HepG2 (cell line): ENCODE measurements around the gene FBRSL1. TPM values are rescaled to one million over a fixed set of nuclear protein-coding genes. Genes with fewer than 3 reads are reported as not detected.

Experiments
- ATAC-seq: fragments of 200-7000 bp; cut with Tn5 transposase; 3 replicates; pipeline ENCODE4 v1.9.1; 2020; ENCODE audit warnings: mild to moderate bottlenecking, moderate library complexity
- BruUV-seq: library from RNA; stranded (reverse); fragments of 400-500 nt; replicated peaks from 2 replicates; lab custom pipeline; 2021; lab: Mats Ljungman, UMichigan
- CTCF ChIA-PET: fragments of 300-600 bp; formaldehyde crosslinking; extraction: SDS; loops from one replicate; lab custom pipeline; 2021; ENCODE audit warnings: low total read pairs, inconsistent platforms, low intra/inter-chr PET ratio; lab: Yijun Ruan, JAX
- POLR2A ChIA-PET: fragments of 350-600 bp; sonication (Branson Sonifier 250); formaldehyde crosslinking; loops from one replicate; lab custom pipeline; 2020; ENCODE audit warnings: antibody characterized with exemption, inconsistent platforms; lab: Yijun Ruan, JAX
- DNase-seq: peaks from one replicate; pipeline ENCODE4 v3.0.0-alpha.2; 2015; ENCODE audit warnings: low spot score
- FAIRE-seq: peaks from 3 replicates; lab custom pipeline; 2011; peaks lifted over from hg19 to GRCh38; lab: Jason Lieb, UNC
- H2AFZ ChIP-seq: one replicate; pipeline ENCODE4 v1.6.1; 2011; ENCODE audit warnings: low read length, inconsistent platforms
- H3K27ac ChIP-seq: fragments of 300-600 bp; 3 replicates; pipeline ENCODE4 v1.8.0; 2011; ENCODE audit warnings: mixed run types, mild to moderate bottlenecking, mixed read lengths, low read length, inconsistent platforms; ENCODE audit not compliant: insufficient read depth; ENCODE audit errors: extremely low read length
- H3K27me3 ChIP-seq, 2 experiments: fragments of 200-600 bp in 1 of 2; 2 replicates in 1 of 2; 3 replicates in 1 of 2; pipeline versions ENCODE4 v1.6.0 to v1.8.0; 2011; ENCODE audit warnings: low read length in 2 of 2, mild to moderate bottlenecking in 2 of 2, moderate library complexity in 2 of 2, inconsistent platforms in 1 of 2; ENCODE audit not compliant: insufficient read depth in 2 of 2, control insufficient read depth in 1 of 2
- H3K36me3 ChIP-seq, 2 experiments: fragments of 200-600 bp in 1 of 2; replicated peaks in 1 of 2; 2 replicates in 1 of 2; 3 replicates in 1 of 2; pipeline versions ENCODE4 v1.5.1 to v1.8.0; 2011; ENCODE audit warnings: low read length in 2 of 2, inconsistent platforms in 1 of 2; ENCODE audit not compliant: insufficient read depth in 2 of 2, control insufficient read depth in 1 of 2
- H3K4me1 ChIP-seq: 2 replicates; pipeline ENCODE4 v1.5.1; 2012; ENCODE audit warnings: low read length, inconsistent platforms; ENCODE audit not compliant: insufficient read depth
- H3K4me2 ChIP-seq: 2 replicates; pipeline ENCODE4 v1.6.0; 2011; ENCODE audit warnings: low read depth, low read length, inconsistent platforms
- H3K4me3 ChIP-seq, 3 experiments: fragments of 200-600 bp in 1 of 3; sonication (generic), shearing (Covaris generic) in 1 of 3; replicated peaks in 1 of 3; 2 replicates each; pipeline ENCODE4 v1.5.1; 2011 to 2016; ENCODE audit warnings: low read length in 3 of 3, inconsistent platforms in 2 of 3, low read depth in 2 of 3, mild to moderate bottlenecking in 2 of 3, control low read depth in 1 of 3, mixed read lengths in 1 of 3; ENCODE audit not compliant: insufficient read depth in 1 of 3
- H3K79me2 ChIP-seq: one replicate; pipeline ENCODE4 v1.6.1; 2011; ENCODE audit warnings: low read length, inconsistent platforms; ENCODE audit not compliant: insufficient read depth
- H3K9ac ChIP-seq: 2 replicates; pipeline ENCODE4 v1.6.0; 2011; ENCODE audit warnings: mild to moderate bottlenecking, low read depth, low read length, inconsistent platforms; ENCODE audit not compliant: insufficient read depth
- H3K9me3 ChIP-seq: 2 replicates; pipeline ENCODE4 v1.5.1; 2012; ENCODE audit warnings: mild to moderate bottlenecking, low read length
- H4K20me1 ChIP-seq: 2 replicates; pipeline ENCODE4 v1.6.0; 2011; ENCODE audit warnings: inconsistent platforms, mild to moderate bottlenecking, low read length, moderate library complexity; ENCODE audit not compliant: insufficient read depth
- CREB1 ChIP-seq, 2 experiments: fragments of 450-650 bp in 1 of 2; IDR thresholded peaks; 2 replicates each; pipeline ENCODE4 v1.6.1; 2016 to 2017; ENCODE audit warnings: control low read depth in 1 of 2, mild to moderate bottlenecking in 1 of 2, missing compliant biosample characterization in 1 of 2, missing genetic modification characterization in 1 of 2
- RARA ChIP-seq: IDR thresholded peaks from 2 replicates; pipeline ENCODE4 v1.6.1; 2016; ENCODE audit warnings: missing genetic modification reagents, missing compliant biosample characterization
- RBM22 ChIP-seq: fragments of 200-400 bp; formaldehyde crosslinking; optimal IDR thresholded peaks from 2 replicates; pipeline ENCODE3; 2017; ENCODE audit warnings: mild to moderate bottlenecking, low read length, moderate library complexity
- SKI ChIP-seq: fragments of 450-650 bp; IDR thresholded peaks from one replicate; pipeline ENCODE4 v1.6.1; 2018; ENCODE audit warnings: mild to moderate bottlenecking; ENCODE audit not compliant: partially characterized antibody
- SMYD3 ChIP-seq: sonication (generic); formaldehyde crosslinking; IDR thresholded peaks from 2 replicates; pipeline ENCODE4 v1.8.1; 2023; ENCODE audit warnings: mild to moderate bottlenecking, missing genetic modification reagents
- TSC22D2 ChIP-seq: sonication (generic); formaldehyde crosslinking; IDR thresholded peaks from 2 replicates; pipeline ENCODE4 v1.5.1; 2020; ENCODE audit warnings: missing genetic modification reagents, mild to moderate bottlenecking, borderline replicate concordance
- ZFP90 ChIP-seq: sonication (generic); formaldehyde crosslinking; IDR thresholded peaks from 2 replicates; pipeline ENCODE4 v1.8.0; 2022; ENCODE audit warnings: missing genetic modification reagents, mild to moderate bottlenecking, inconsistent platforms, borderline replicate concordance
- ZNF260 ChIP-seq: sonication (generic); formaldehyde crosslinking; IDR thresholded peaks from 2 replicates; pipeline ENCODE4 v1.4.0; 2020; ENCODE audit warnings: missing genetic modification reagents, low read depth, mild to moderate bottlenecking, borderline replicate concordance
- WGBS: methylation state at CpG from one replicate; pipeline ENCODE4 v1.1.6; 2017; ENCODE audit warnings: low lambda C conversion rate; 5-methylcytosine and 5-hydroxymethylcytosine counted together
- in situ Hi-C: cut with HindIII; loops from 2 replicates; pipeline ENCODE4 v1.10.0; 2017; ENCODE audit warnings: low pct_unique_long_range_greater_than_20kb; ENCODE audit not compliant: extremely low pct_ligation_motif_present
- intact Hi-C: fragments of 100-400 bp; cut with micrococcal nuclease; formaldehyde crosslinking; loops from one replicate; pipeline ENCODE4 v1.10.0; 2022; ENCODE audit not compliant: unreplicated experiment
- polyA plus RNA-seq, 8 experiments: library from polyadenylated mRNA; depleted of rRNA in 3 of 8; stranded (reverse) in 7 of 8; unstranded in 1 of 8; fragments of >200 nt; fragmentation: Illumina TruSeq in 4 of 8; extraction: Trizol in 4 of 8; gene quantifications; 2 replicates each; pipeline versions ENCODE4 v1.2.1 to v1.2.3, GENCODE V29; 2011 to 2016; ENCODE audit warnings: low read depth in 4 of 8, missing spikeins in 1 of 8, mixed read lengths in 1 of 8; ENCODE audit not compliant: insufficient read depth in 1 of 8
- total RNA-seq, 5 experiments: library from RNA; depleted of rRNA; stranded (reverse); fragments of >200 nt; fragmentation: Illumina TruSeq; extraction: Trizol; gene quantifications; 2 replicates each; pipeline ENCODE4 v1.2.3, GENCODE V29; 2016; ENCODE audit warnings: low read depth in 1 of 5
- TF ChIP-seq, protein P1 (sequence below): IDR thresholded peaks from 2 replicates; pipeline ENCODE4 v1.6.1; 2012; ENCODE audit warnings: low read length, improper control_type of control experiment
- TF ChIP-seq, protein P2 (sequence below): IDR thresholded peaks from 2 replicates; pipeline ENCODE4 v1.6.1; 2016; ENCODE audit warnings: mild to moderate bottlenecking, missing biosample characterization, missing genetic modification reagents
- TF ChIP-seq, protein P3 (sequence below): sonication (generic); formaldehyde crosslinking; IDR thresholded peaks from 2 replicates; pipeline ENCODE4 v1.5.1; 2020; ENCODE audit warnings: mild to moderate bottlenecking, missing genetic modification reagents

The FBRSL1 gene
- total and polyA plus RNA-seq, 2 of the 13 experiments (the other 11 are each of a cell fraction or from before 2014, with no cell fraction given), result 3.6 to 7.9 TPM

DNA sequence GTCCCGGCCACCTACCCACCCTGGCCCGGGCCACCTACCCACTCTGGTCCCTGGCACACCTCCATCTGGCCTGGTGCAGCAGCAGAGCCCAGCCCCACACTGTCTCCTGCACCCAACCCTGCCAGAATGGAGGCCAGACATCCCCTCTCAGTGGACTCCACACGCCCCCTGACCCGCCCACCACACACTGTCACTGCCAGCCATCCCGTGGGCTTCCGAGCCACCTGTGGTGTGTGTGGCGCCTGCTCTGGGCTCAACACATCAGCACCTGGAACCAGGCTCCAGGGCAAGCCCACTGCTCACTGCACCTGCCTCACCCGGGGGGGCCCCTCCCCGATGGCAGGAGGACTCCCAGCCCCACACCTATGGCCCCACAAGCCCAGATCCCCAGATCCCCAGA lies 50.5 kb downstream of the FBRSL1 start (continued):
- TF ChIP-seq, protein P1, sequence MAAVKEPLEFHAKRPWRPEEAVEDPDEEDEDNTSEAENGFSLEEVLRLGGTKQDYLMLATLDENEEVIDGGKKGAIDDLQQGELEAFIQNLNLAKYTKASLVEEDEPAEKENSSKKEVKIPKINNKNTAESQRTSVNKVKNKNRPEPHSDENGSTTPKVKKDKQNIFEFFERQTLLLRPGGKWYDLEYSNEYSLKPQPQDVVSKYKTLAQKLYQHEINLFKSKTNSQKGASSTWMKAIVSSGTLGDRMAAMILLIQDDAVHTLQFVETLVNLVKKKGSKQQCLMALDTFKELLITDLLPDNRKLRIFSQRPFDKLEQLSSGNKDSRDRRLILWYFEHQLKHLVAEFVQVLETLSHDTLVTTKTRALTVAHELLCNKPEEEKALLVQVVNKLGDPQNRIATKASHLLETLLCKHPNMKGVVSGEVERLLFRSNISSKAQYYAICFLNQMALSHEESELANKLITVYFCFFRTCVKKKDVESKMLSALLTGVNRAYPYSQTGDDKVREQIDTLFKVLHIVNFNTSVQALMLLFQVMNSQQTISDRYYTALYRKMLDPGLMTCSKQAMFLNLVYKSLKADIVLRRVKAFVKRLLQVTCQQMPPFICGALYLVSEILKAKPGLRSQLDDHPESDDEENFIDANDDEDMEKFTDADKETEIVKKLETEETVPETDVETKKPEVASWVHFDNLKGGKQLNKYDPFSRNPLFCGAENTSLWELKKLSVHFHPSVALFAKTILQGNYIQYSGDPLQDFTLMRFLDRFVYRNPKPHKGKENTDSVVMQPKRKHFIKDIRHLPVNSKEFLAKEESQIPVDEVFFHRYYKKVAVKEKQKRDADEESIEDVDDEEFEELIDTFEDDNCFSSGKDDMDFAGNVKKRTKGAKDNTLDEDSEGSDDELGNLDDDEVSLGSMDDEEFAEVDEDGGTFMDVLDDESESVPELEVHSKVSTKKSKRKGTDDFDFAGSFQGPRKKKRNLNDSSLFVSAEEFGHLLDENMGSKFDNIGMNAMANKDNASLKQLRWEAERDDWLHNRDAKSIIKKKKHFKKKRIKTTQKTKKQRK, result no peak
- no peak for TF ChIP-seq RBM22

DNA sequence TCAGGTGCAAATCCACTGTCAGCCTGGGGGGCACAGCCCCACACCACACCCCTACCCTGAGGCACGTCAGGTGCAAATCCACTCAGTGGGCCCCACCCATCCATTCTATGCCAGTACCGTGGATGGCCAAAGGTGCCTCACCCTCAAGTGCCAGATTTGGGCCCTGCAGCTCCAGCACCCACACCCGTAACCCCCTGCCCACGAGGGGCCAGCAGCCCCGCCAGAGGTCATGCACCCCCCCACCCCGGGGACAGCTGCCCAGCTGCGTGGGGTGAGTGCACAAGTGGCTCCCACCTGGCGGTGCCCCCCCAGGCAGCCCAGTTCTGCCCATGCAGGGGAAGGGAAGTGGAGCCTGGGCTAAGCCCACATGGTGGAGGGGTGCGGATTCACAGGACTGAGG lies 51.2 kb downstream of the FBRSL1 start:
- DNase-seq, result no peak
- Histone ChIP-seq H3K9ac (no peak overlapping the region), H3K4me2 (no peak overlapping the region), H3K27ac (no peak overlapping the region), H3K27me3 (no peaks in the 10 kb centered on the region), H3K79me2 (no peaks in the 10 kb centered on the region), H3K9me3 (peaks cover 2% of the 10 kb centered on the region; the same call in 1 of the 2 replicates), H3K4me3 (no peak overlapping the region), H3K36me3 (no peaks in the 10 kb centered on the region), H4K20me1 (peaks cover 14% of the 10 kb centered on the region; the same call in 1 of the 2 replicates), H3K4me1 (no peaks in the 10 kb centered on the region), H2AFZ (no peak overlapping the region)
- in situ Hi-C loops (no loop called here), intact Hi-C loops (no loop called here)
- ATAC-seq, result no peak
- 94% methylated on average over 8 of the region's 9 CpGs for WGBS
- no peak for FAIRE-seq
- BruUV-seq, result no TSS peak
- CTCF ChIA-PET, result no interaction called here
- POLR2A ChIA-PET, result no interaction called here
- TF ChIP-seq, protein P2, sequence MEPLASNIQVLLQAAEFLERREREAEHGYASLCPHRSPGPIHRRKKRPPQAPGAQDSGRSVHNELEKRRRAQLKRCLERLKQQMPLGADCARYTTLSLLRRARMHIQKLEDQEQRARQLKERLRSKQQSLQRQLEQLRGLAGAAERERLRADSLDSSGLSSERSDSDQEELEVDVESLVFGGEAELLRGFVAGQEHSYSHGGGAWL (CRISPR knock-in tag), result no peak
- TF ChIP-seq RARA (CRISPR knock-in tag) (no peak), SMYD3 (no peak), TSC22D2 (CRISPR knock-in tag) (no peak), CREB1 (IDR thresholded peaks at IDR 0.05) (no peak), CREB1 (CRISPR knock-in tag; IDR thresholded peaks at IDR 0.05) (no peak), SKI (no peak), ZNF260 (CRISPR knock-in tag) (no peak), ZFP90 (CRISPR knock-in tag) (no peak)
- TF ChIP-seq, protein P3, sequence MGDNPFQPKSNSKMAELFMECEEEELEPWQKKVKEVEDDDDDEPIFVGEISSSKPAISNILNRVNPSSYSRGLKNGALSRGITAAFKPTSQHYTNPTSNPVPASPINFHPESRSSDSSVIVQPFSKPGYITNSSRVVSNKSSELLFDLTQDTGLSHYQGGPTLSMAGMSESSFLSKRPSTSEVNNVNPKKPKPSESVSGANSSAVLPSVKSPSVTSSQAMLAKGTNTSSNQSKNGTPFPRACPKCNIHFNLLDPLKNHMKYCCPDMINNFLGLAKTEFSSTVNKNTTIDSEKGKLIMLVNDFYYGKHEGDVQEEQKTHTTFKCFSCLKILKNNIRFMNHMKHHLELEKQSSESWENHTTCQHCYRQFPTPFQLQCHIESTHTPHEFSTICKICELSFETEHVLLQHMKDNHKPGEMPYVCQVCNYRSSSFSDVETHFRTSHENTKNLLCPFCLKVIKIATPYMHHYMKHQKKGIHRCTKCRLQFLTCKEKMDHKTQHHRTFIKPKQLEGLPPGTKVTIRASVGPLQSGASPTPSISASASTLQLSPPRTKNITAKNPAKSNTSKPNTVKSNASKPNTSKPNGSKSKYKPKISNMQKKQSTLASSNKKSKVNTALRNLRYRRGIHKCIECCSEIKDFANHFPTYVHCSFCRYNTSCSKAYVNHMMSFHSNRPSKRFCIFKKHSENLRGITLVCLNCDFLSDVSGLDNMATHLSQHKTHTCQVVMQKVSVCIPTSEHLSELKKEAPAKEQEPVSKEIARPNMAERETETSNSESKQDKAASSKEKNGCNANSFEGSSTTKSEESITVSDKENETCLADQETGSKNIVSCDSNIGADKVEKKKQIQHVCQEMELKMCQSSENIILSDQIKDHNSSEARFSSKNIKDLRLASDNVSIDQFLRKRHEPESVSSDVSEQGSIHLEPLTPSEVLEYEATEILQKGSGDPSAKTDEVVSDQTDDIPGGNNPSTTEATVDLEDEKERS, result no peak
